Measurements from ENCODE around the gene YDJC. TPM values are rescaled to one million over a fixed set of nuclear protein-coding genes. Genes with fewer than 3 reads are reported as not detected.

YDJC gene
- total and polyA plus RNA-seq, 9 of the 15 experiments (the other 6 are each of a cell fraction or from before 2014, with no cell fraction given), result 13.5 to 871 (median 164) TPM

DNA sequence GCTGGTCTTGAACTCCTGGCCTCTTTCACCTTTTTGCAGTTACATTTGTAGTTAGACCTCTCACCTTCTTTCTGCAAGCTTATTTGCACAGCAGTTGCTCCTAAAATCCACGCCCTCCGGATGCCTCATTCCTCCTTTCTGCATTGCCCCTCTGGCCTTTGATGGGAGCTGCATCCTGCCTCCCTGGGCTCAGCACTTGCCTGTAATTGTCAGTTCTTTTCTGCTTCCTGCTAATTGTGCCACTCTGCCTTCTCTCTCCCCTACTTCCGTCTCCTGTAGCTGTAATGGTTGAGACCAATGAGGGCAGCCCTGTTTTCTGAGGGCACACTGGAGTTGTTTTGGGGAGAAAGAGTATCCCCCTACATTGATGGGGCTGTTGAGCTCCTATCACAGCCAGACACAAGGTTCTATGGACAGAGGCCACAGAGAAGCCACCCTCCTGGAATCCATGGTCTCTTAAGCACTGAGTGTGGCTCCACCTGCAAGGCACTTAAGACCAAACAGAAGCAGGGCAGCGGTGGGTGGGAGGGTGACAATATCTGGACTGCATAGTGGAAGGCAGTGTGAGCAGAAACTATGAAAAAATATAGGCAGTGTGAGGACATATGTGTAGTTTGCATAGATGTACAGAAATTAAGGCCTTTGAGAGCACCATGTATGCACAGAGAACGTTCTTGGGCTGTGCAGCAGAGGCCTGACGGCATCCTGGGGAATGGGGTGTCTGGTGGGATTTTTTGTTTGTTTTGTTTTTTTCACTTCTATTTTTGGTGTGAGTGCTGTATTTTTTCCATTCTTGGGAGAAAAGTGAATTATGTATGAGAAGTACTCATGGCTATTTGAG lies 30.5 kb downstream of the YDJC start (continued):
- TF ChIP-seq, protein P1, sequence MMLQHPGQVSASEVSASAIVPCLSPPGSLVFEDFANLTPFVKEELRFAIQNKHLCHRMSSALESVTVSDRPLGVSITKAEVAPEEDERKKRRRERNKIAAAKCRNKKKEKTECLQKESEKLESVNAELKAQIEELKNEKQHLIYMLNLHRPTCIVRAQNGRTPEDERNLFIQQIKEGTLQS (IDR thresholded peaks at IDR 0.05), result no peak
- TF ChIP-seq, protein P1 (CRISPR knock-in tag; conservative IDR thresholded peaks at IDR 0.05), result no peak
- 0 out of 2 replicates have a peak, but pooled peaks have one; percentile 15 for TF ChIP-seq SMAD2 (IDR thresholded peaks at IDR 0.05; ENCODE audit: low read depth, low read length)
- no peak for TF ChIP-seq ZNF75A (CRISPR knock-in tag; IDR thresholded peaks at IDR 0.05)
- no peak for TF ChIP-seq PRDM10 (IDR thresholded peaks at IDR 0.05; ENCODE audit: partially characterized antibody)
- TF ChIP-seq SMARCA5 (IDR thresholded peaks at IDR 0.05), result no peak
- no peak for TF ChIP-seq BRCA1 (IDR thresholded peaks at IDR 0.05)
- 0 out of 2 replicates have a peak, but pooled peaks have one; percentile 42 for TF ChIP-seq BRCA1 (CRISPR knock-in tag; IDR thresholded peaks at IDR 0.05)
- no peak for TF ChIP-seq FOS (IDR thresholded peaks at IDR 0.05; ENCODE audit: extremely low read depth, insufficient read length)
- no peak for TF ChIP-seq TSC22D4 (tag; IDR thresholded peaks at IDR 0.05)
- no peak for TF ChIP-seq KDM5B (IDR thresholded peaks at IDR 0.05; ENCODE audit: insufficient replicate concordance, low read depth, low read length)
- no peak for TF ChIP-seq ARHGAP35 (IDR thresholded peaks at IDR 0.05; ENCODE audit: partially characterized antibody)
- TF ChIP-seq ZNF318 (IDR thresholded peaks at IDR 0.05; ENCODE audit: borderline replicate concordance in 1 of 2, low read depth in 1 of 2), result no peak
- TF ChIP-seq CBFA2T3 (IDR thresholded peaks at IDR 0.05), result no peak
- TF ChIP-seq ZSCAN29 (IDR thresholded peaks at IDR 0.05), result no peak
- TF ChIP-seq ZNF583 (CRISPR knock-in tag; IDR thresholded peaks at IDR 0.05), result no peak

Data from K562 (cell line).